GM18511 (cell line): ENCODE results near the gene RPUSD1.
"Not testable (repeated sequence)": the region's sequence is repeated elsewhere in the genome, so short reads cannot be mapped to it uniquely, and the experiment has no call there.

Experiments
- ATAC-seq: cut with Tn5 transposase; IDR thresholded peaks from one replicate; pipeline ENCODE4 v1.9.1; 2021; ENCODE audit warnings: mild to moderate bottlenecking, moderate library complexity; ENCODE audit not compliant: unreplicated experiment

The RPUSD1 gene

DNA sequence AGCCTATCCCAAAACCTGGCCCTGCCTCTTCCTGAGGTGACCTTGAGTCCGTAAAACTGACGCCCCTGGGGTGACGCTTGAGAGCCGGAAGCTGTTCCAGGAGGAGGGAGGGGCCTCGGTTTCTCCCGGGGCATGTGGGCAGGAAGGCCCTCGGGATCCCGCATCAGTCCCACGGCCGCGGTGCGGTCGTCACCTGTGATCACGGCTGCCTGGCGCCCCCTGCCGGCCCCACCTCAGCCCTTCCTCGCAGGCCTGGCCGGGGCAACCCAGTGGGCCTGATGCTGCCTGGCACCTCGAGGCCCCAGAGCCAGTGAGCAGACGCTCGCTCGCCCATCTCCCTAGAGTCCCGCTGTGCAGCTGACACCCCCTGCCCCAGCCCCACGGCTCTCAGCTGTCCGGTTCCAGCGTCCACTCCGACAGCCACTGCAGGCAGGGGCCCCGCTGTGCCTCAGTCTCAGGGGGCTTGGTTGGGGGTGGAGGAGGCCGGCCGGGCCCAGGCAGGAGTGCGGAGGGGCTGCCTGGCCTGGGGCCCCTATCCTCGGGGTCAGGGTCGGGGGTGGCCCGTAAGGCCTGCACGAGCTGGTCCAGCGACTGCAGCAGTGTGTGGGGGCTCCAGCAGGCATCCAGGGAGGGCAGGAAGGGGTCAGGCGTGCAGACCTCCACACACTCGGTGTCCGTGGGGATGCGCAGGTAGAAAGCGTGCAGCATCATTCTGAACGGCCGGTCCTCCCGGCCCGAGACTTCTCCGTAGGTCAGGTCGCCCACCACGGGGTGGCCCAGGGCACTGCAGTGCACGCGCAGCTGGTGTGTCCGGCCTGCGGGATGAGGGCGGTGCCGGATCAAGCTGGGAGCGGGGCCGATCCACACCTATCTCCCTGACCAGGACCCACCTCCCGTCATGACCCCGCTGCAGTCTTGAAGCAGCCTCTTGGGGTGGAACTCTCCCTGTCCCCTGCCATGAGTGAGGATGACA is 2.3 kb downstream of the RPUSD1 start:
- no peak for ATAC-seq

GRCh38 chr16:784431-784830 is 3.8 kb downstream of the RPUSD1 start:
- no peak for ATAC-seq

GRCh38 chr16:783404-784161 is 4.6 kb downstream of the RPUSD1 start:
- ATAC-seq: no peak

GRCh38 chr16:782766-783403 is 5.3 kb downstream of the RPUSD1 start:
- ATAC-seq: no peak

DNA sequence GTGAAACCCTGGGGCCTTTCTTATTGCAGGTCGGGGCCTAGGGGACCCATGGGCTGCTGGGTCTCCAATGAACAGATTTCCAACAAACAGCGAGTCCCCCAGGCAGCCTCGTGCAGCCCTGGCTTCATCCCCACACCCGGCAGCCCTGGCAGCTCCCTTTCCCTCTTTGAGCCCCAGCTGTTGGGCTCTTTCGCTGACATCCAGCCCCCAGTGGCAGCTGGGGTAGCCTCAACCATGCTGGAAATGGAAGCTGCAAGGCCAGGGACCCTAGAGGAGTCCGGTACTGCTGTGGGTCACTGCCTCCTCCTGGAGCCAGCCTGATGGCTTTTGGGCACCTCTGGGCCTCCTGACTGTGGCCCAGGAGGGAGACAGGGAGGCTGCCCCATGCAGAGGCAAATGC is 5.9 kb downstream of the RPUSD1 start:
- no peak for ATAC-seq

GRCh38 chr16:781346-782010 is 6.7 kb downstream of the RPUSD1 start:
- ATAC-seq: no peak

- no peak for ATAC-seq
These were observed 7.9 kb downstream of the RPUSD1 start for GRCh38 chr16:780296-780695.

GRCh38 chr16:779561-779960 is 8.6 kb downstream of the RPUSD1 start:
- ATAC-seq: no peak

DNA sequence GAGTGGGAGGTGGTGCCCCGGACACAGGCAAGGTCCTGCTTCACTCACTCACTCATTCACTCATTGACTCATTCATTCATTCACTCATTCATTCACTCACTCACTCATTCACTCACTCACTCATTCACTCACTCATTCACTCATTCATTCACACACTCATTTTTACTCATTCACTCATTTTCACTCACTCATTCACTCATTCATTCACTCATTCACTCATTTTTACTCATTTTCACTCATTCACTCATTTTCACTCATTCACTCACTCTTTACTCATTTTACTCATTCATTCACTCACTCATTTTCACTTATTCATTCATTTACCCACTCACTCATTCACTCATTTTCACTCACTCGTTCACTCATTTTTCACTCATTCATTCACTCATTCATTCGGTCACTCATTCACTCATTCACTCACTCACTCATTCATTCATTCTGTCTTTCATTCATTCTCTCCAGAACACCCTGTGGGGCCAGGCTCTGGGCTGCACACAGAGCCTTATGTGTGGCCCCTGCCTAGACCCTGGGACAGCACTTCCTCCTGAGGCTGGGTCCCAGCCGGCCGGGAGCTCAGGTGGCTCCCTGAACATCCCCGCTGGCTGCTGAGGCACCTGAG is 9.2 kb downstream of the RPUSD1 start:
- ATAC-seq: no peak

- ATAC-seq: no peak
These were observed 9.7 kb downstream of the RPUSD1 start for GRCh38 chr16:778447-778846.

DNA sequence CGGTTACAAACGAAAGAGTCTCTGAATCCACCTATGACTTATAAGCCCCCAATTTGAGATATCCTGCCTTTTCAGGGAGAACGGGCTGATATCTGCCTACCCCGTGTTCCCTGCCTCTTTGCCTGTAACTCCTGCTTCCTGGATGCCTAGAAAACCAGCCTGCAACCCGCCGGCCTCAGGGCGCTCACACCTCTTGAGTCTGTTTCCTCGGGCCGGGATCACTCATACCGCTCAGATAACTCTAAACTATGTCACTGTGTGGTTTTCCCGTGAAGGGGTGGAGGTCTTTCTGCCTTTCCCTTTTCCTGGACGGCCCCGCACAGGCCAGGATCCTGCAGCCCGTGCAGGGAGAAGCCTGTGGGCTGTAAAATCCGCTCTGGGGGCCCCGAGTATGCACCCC is 10.4 kb downstream of the RPUSD1 start:
- no peak for ATAC-seq

- no peak for ATAC-seq
These were observed 11.4 kb downstream of the RPUSD1 start for GRCh38 chr16:776824-777223.

DNA sequence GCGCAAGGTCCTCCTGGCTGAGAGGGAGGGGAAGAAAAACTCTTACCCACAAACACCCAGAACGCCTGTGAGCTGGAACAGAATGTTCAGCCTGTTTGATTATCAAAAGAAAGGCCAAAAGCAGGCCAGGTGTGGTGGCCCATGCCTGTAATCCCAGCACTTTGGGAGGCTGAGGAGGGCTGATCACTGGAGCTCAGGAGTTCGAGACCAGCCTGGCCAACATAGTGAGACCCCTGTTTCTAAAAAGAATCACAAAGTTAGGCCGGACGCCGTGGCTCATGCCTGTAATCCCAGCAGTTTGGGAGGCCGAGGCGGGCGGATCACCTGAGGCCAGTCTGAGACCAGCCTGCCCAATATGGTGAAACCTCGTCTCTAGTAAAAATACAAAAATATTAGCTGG is 11.9 kb downstream of the RPUSD1 start:
- not testable (repeated sequence) for ATAC-seq

DNA sequence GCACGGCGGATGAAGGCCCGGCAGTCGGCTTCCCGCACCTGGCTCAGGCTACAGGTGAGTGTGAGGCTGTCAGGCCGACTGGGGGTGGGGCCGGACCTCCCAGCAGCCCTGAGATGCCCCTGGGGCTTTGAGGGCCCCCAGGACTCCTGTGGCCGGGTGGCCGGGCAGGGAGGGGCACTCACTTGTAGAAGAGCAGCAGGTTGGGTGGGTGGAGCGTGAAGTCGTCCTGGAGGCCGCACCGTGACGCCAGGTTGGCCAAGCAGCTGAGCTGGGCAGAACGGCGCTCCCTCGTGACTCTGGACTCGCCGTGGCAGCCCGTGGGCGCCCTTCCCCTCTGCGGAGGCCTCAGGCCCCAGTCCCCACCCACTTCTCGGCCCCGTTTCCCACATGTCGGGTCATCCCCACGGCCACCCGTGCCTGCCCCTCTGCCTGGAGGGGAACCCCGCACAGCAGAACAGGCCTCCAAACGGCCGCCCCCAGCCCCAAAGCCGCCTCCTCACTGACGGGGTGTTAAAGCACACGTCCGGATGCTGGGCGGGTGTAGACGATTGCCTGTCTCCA is 12.9 kb downstream of the RPUSD1 start:
- no peak for ATAC-seq

- no peak for ATAC-seq
These were observed 13.8 kb downstream of the RPUSD1 start for GRCh38 chr16:774086-775001.

- no peak for ATAC-seq
These were observed 15.2 kb downstream of the RPUSD1 start for GRCh38 chr16:772959-773358.

DNA sequence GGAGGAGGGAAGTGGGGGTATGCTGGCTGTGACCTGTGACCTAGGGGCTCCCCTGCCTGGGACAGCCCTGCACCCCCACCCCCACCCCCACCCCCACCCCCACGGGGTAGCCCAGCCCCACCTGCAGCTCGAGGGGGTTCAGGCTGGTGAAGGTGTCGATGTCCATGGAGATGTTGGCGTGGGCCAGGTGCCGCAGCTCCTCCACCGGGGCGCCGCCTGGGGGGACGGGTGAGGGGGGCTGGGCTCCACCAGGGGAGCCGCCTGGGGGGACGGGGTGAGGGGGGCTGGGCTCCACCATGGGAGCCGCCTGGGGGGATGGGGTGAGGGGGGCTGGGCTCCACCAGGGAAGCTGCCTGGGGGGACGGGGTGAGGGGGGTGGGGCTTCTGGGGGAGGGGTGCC is 17.8 kb downstream of the RPUSD1 start:
- no peak for ATAC-seq

DNA sequence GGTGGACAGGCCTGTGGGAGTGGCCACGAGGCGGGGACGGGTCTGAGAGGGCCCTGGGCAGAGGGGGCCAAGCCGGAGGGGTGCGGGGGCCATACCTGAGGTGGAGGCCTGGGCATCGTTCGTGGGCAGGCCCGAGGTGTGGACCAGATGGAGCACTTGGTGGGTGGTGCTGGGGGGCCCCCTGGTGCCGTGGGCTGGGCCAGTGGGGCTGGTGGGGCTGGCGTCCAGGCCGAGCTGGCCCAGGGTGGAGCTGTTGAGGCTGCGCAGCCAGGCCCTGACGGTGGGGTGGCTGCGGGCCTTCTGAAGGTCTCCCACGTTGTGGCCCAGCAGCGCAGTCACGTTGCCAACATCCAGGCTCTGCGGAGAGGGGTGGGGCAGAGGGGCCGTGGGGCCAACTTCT is 18.2 kb downstream of the RPUSD1 start:
- ATAC-seq: no peak

GRCh38 chr16:769184-769784 is 18.9 kb downstream of the RPUSD1 start:
- ATAC-seq: no peak
